ENCODE data around the gene KCNIP4. TPM values are rescaled to one million over a fixed set of nuclear protein-coding genes. Genes with fewer than 3 reads are reported as not detected.

KCNIP4 gene
- total and polyA plus RNA-seq, 9 of the 15 experiments (the other 6 are each of a cell fraction or from before 2014, with no cell fraction given): 0.25 to 0.41 TPM; not detected in 7

DNA sequence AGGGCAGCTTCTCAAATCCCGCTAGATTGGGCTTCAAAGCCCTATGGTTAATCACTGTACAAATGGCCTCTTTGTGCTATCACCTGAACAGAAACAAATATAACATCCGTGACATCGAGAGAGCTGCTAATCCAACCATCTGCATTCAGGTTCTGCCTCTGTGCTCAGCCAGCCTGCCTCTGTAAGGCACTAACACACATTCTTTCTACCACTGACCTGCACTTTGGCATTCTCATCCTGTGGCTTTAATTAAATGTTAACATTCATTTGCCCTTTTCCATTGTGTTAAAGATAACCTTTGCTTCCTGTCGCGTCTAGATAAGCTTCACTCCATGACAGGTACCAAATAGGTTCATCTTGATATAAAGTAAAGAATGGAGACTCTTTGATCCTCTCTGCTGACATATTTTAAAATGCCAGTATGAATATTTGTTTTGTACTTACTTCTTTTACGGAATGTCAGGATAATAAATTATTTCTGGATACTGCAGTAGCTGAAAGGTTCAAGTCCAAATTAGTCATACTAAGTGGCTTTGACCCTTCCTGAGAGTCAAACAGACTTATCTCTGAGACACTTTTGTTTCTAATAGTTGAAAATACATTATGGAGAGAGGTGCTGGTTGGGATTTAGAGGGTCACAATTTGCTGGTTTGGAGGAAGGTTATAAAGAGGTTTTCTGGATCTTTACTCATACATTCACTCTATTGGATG lies 742.6 kb downstream of the KCNIP4 start:
- no peaks in the 10 kb centered on the region for H4K20me1 ChIP-seq (replicated peaks; ENCODE audit: control insufficient read depth, insufficient read depth, low read length)
- CTCF ChIA-PET (ENCODE audit: low intra/inter-chr PET ratio): no interaction called here
- no peak overlapping the region for H3K27ac ChIP-seq (ENCODE audit: extremely low read depth, low read depth, low read length)
- H3K9ac ChIP-seq (ENCODE audit: insufficient read depth in 1 of 2, low read depth in 2 of 2, low read length in 2 of 2): no peak overlapping the region
- DNase-seq (ENCODE audit: extremely low read depth in 1 of 4, low spot score in 3 of 4) (no peak), FAIRE-seq (no peak), ATAC-seq (no peak)
- intact Hi-C loops (cut with micrococcal nuclease) (no loop called here), in situ Hi-C loops (cut with MboI) (no loop called here)
- no TSS peak for BruUV-seq (replicated peaks)
- POLR2A ChIA-PET: no interaction called here
- no peak overlapping the region for H3K4me2 ChIP-seq (ENCODE audit: insufficient read depth, low read length)
- TF ChIP-seq PYGO2 (tag; IDR thresholded peaks at IDR 0.05): no peak
- TF ChIP-seq TEAD4 (IDR thresholded peaks at IDR 0.05; ENCODE audit: low read length): no peak
- no peak for TF ChIP-seq TEAD4 (CRISPR knock-in tag; IDR thresholded peaks at IDR 0.05; ENCODE audit: borderline replicate concordance)
- TF ChIP-seq NR2F6 (CRISPR knock-in tag; IDR thresholded peaks at IDR 0.05): no peak
- no peak for TF ChIP-seq PHTF2 (CRISPR knock-in tag; IDR thresholded peaks at IDR 0.05)
- no peak for TF ChIP-seq ZNF561 (CRISPR knock-in tag; conservative IDR thresholded peaks at IDR 0.05)
- TF ChIP-seq, protein P1, sequence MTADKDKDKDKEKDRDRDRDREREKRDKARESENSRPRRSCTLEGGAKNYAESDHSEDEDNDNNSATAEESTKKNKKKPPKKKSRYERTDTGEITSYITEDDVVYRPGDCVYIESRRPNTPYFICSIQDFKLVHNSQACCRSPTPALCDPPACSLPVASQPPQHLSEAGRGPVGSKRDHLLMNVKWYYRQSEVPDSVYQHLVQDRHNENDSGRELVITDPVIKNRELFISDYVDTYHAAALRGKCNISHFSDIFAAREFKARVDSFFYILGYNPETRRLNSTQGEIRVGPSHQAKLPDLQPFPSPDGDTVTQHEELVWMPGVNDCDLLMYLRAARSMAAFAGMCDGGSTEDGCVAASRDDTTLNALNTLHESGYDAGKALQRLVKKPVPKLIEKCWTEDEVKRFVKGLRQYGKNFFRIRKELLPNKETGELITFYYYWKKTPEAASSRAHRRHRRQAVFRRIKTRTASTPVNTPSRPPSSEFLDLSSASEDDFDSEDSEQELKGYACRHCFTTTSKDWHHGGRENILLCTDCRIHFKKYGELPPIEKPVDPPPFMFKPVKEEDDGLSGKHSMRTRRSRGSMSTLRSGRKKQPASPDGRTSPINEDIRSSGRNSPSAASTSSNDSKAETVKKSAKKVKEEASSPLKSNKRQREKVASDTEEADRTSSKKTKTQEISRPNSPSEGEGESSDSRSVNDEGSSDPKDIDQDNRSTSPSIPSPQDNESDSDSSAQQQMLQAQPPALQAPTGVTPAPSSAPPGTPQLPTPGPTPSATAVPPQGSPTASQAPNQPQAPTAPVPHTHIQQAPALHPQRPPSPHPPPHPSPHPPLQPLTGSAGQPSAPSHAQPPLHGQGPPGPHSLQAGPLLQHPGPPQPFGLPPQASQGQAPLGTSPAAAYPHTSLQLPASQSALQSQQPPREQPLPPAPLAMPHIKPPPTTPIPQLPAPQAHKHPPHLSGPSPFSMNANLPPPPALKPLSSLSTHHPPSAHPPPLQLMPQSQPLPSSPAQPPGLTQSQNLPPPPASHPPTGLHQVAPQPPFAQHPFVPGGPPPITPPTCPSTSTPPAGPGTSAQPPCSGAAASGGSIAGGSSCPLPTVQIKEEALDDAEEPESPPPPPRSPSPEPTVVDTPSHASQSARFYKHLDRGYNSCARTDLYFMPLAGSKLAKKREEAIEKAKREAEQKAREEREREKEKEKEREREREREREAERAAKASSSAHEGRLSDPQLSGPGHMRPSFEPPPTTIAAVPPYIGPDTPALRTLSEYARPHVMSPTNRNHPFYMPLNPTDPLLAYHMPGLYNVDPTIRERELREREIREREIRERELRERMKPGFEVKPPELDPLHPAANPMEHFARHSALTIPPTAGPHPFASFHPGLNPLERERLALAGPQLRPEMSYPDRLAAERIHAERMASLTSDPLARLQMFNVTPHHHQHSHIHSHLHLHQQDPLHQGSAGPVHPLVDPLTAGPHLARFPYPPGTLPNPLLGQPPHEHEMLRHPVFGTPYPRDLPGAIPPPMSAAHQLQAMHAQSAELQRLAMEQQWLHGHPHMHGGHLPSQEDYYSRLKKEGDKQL (CRISPR knock-in tag; IDR thresholded peaks at IDR 0.05; ENCODE audit: borderline replicate concordance): no peak
- no peak for TF ChIP-seq KAT2B (IDR thresholded peaks at IDR 0.05; ENCODE audit: low read depth, low read length)
- TF ChIP-seq, protein P2, sequence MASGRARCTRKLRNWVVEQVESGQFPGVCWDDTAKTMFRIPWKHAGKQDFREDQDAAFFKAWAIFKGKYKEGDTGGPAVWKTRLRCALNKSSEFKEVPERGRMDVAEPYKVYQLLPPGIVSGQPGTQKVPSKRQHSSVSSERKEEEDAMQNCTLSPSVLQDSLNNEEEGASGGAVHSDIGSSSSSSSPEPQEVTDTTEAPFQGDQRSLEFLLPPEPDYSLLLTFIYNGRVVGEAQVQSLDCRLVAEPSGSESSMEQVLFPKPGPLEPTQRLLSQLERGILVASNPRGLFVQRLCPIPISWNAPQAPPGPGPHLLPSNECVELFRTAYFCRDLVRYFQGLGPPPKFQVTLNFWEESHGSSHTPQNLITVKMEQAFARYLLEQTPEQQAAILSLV (tag; IDR thresholded peaks at IDR 0.05): no peak
- TF ChIP-seq SMAD4 (CRISPR knock-in tag; conservative IDR thresholded peaks at IDR 0.05): no peak
- TF ChIP-seq ZKSCAN3 (CRISPR knock-in tag; IDR thresholded peaks at IDR 0.05): no peak
- TF ChIP-seq ZC3H4 (CRISPR knock-in tag; IDR thresholded peaks at IDR 0.05; ENCODE audit: borderline replicate concordance): no peak
- no peaks in the 10 kb centered on the region for H3K36me3 ChIP-seq (ENCODE audit: control insufficient read depth, insufficient read depth, low read length)
- no peaks in the 10 kb centered on the region for H3K4me1 ChIP-seq (replicated peaks in 1 of 2; ENCODE audit: control insufficient read depth in 2 of 2, insufficient read depth in 2 of 2, low read length in 2 of 2)
- H3K9me1 ChIP-seq (ENCODE audit: control insufficient read depth, insufficient read depth, low read length): no peaks in the 10 kb centered on the region
- H3K9me3 ChIP-seq (replicated peaks; ENCODE audit: control insufficient read depth, insufficient read depth, low read depth, low read length): no peaks in the 10 kb centered on the region
- no peaks in the 10 kb centered on the region for H3K79me2 ChIP-seq (ENCODE audit: control insufficient read depth, insufficient read depth, low read length)
- H3K4me3 ChIP-seq: no peak overlapping the region
- 4% methylated on average over 6 of the region's 6 CpGs for WGBS (ENCODE audit: insufficient coverage, low coverage, missing lambda C conversion rate)
- H3K27me3 ChIP-seq (ENCODE audit: control insufficient read depth in 2 of 2, insufficient read depth in 2 of 2, low read length in 2 of 2): no peaks in the 10 kb centered on the region
- no peak overlapping the region for H2AFZ ChIP-seq (ENCODE audit: low read depth, low read length)
